HFF-Myc (cell line): ENCODE data around the gene PDE1A.

Experiments used
- DNase-seq: peaks from one replicate; pipeline ENCODE4 v3.0.0-alpha.2; 2011; ENCODE audit warnings: low read depth; ENCODE audit errors: extremely low read depth
- H3K4me3 ChIP-seq: replicated peaks from 2 replicates; pipeline ENCODE4 v1.5.1; 2011; ENCODE audit warnings: low read depth, mild to moderate bottlenecking, control low read depth, low read length
- TF ChIP-seq, protein P1 (sequence below): IDR thresholded peaks from 2 replicates; pipeline ENCODE4 v1.5.1; 2012; ENCODE audit warnings: mild to moderate bottlenecking, low read depth, low read length, control low read depth; ENCODE audit errors: missing control alignments

PDE1A gene

DNA sequence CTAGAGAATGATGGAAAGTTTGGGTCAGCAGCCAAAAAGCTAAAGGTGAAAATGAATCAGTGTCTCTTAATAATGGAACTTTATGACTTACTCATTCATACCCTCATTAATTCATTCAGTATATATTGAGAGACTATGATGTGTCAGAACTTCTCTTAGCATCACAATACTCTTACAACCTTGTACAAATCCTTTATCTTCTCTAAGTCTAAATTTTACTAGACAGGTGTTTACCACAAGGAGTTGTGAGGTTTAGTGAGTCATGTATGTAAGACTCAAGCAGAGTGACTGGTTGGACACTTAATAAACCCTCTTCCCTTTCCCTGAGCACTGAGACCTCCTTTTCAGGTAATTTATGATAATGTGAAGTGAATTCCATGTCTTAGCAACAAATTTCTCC lies 311.6 kb downstream of the PDE1A start:
- no peak for DNase-seq
- TF ChIP-seq, protein P1, sequence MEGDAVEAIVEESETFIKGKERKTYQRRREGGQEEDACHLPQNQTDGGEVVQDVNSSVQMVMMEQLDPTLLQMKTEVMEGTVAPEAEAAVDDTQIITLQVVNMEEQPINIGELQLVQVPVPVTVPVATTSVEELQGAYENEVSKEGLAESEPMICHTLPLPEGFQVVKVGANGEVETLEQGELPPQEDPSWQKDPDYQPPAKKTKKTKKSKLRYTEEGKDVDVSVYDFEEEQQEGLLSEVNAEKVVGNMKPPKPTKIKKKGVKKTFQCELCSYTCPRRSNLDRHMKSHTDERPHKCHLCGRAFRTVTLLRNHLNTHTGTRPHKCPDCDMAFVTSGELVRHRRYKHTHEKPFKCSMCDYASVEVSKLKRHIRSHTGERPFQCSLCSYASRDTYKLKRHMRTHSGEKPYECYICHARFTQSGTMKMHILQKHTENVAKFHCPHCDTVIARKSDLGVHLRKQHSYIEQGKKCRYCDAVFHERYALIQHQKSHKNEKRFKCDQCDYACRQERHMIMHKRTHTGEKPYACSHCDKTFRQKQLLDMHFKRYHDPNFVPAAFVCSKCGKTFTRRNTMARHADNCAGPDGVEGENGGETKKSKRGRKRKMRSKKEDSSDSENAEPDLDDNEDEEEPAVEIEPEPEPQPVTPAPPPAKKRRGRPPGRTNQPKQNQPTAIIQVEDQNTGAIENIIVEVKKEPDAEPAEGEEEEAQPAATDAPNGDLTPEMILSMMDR, result no peak
- no peak overlapping the region for H3K4me3 ChIP-seq

DNA sequence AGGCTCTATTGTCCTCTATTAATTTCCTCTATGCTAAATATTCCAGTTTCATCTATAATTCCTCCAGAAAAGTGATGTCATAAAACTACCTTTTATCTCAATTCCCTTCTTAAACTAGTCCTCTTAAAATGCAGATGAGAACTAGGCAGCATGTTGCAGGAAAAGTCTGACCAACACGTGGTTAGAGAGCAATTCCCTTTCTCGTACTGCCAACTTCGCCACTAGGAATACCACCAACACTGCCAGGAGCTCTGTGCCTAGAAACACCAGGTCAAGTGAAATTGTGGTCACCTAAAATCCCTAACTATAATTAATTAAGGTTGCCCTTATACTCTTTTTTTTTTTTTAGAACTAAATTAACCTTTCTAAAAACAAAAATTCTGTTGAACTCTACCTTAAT lies 313.5 kb downstream of the PDE1A start:
- DNase-seq, result no peak
- H3K4me3 ChIP-seq, result no peak overlapping the region
- TF ChIP-seq, protein P1, result no peak

DNA sequence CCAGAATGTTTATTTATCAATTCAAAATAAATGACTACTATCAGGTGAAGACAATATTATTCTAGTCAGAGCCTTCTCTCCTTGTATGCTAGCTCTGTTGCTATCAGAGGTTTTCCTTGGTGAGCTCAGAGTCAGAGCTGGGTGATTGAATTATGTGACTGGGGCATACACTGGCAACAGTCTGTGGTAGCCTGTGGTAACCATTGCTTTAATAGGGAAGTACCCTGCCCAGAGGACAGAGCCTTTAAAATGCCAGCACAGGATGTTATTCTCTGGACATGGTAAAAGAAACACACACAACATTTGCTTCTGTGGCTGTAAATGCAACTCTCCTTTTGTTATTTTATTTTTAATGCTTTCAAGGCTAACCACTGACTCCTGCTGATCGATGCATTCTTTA lies 316.5 kb downstream of the PDE1A start:
- TF ChIP-seq, protein P1, result no peak
- DNase-seq, result no peak
- H3K4me3 ChIP-seq, result no peak overlapping the region

DNA sequence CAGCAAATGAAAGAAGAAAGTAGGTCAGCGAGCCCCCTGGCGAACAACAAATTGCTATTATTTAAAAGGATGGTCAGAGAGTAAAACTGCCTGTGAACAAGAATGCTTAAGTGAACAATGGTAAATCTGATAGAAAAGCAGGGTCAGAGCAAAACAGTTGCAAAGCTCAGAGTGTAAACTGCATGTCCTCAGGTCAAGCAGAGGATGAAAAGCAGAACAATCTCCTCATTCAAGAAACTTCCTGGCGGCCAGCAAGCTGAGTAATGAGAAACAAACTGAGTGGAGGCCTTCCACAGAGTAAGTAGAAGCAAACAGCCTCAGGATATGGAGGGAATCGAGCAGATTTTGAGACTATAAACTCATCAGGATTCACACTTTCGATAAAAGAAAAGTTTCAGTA lies 323.3 kb downstream of the PDE1A start:
- no peak for DNase-seq
- TF ChIP-seq, protein P1, result no peak
- H3K4me3 ChIP-seq, result no peak overlapping the region

DNA sequence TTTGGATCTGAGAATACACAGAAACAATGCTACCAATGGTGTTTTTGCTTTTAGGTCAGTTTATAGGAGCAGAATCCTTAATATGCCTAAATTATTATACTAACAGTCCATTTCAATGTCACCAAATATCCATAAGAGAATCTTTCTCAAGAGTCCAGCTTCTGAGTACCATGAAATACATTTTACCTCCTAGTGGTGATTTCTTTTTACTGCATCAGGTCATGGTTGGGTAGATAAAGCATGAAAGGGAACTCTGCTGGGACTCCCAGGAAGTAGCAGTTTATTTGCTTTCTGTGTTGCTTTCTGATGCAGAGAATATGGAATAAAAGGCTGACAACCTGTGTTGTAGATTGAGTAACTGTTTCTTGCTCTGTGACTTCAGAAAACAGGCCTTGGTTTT lies 325.6 kb downstream of the PDE1A start:
- H3K4me3 ChIP-seq, result no peak overlapping the region
- DNase-seq, result no peak
- TF ChIP-seq, protein P1, result peak; percentile 13

DNA sequence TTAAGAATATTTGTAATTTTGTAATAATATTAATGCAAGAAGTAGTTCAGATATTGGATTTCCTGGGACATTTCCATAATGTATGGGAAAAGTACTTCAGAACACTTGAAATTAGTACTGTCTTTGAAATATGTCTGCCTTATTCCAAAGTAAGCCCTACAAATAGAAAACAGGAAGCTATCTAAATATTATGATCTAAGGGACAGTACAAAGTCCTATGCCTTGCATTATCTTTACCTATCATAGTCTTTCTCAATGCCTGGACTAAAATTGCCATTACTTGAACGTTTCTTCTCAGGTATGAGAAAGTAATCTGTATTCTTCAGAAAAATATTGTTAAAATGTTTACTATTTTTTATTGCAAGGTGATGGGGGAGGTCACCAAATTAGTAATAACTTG lies 328.2 kb downstream of the PDE1A start:
- TF ChIP-seq, protein P1, result no peak
- H3K4me3 ChIP-seq, result no peak overlapping the region
- DNase-seq, result no peak

DNA sequence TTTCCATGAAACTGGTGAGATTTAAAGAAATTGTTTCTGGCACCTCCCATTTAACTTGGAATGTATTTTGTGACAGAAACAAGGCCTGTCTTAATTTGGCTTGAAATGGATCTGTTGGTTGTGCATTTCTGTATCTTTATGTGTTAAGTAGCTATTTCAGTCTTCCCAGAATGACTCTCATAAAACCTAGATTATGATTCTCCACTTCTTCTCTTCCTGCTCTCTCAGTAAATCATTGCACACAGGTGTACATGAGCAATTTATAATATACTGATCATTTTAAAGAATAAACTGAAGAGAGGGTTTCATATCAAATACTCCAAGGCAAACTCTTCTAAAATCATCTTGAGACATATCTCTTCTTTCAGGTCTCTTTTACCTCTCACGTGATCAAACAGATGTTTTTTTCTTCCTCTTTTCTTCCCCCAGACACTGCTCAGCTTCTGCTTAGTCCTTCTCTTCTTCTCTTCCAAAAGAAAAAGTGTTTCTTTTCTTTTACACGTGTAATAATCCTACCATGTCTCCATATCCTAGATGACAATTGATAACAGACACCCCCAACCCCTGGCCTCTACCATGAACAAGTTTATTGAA lies 329.2 kb downstream of the PDE1A start:
- TF ChIP-seq, protein P1, result no peak
- DNase-seq, result no peak
- H3K4me3 ChIP-seq, result no peak overlapping the region
